GM10248 (cell line): ENCODE results near the gene IFITM1.
"Not testable (repeated sequence)": the region's sequence is repeated elsewhere in the genome, so short reads cannot be mapped to it uniquely, and the experiment has no call there.

Experiments
- CTCF ChIA-PET: fragments of 300-600 bp; sonication (Branson Sonifier 250); formaldehyde crosslinking; extraction: SDS; loops from one replicate; lab custom pipeline; 2021; ENCODE audit warnings: antibody characterized with exemption; lab: Yijun Ruan, JAX
- POLR2A ChIA-PET: fragments of 350-650 bp; sonication (Branson Sonifier 250); formaldehyde crosslinking; extraction: SDS; loops from one replicate; lab custom pipeline; 2020; ENCODE audit warnings: antibody characterized with exemption; lab: Yijun Ruan, JAX
- DNase-seq: peaks from one replicate; pipeline ENCODE4 v3.0.0; 2012; ENCODE audit errors: extremely low spot score
- CTCF ChIP-seq: IDR thresholded peaks from 2 replicates; pipeline ENCODE4 v1.5.1; 2012; ENCODE audit warnings: mild to moderate bottlenecking, low read depth; ENCODE audit errors: extremely low read depth, missing control alignments, control extremely low read depth

The IFITM1 gene

GRCh38 chr11:316891-317301 lies 3.1 kb downstream of the IFITM1 start:
- ChIA-PET POLR2A (interaction anchor here (1.5 kb wide), 1 partner anchor 37 kb away, joined by 3 read pairs; no protein-coding TSS in a partner anchor), CTCF (interaction anchor here (0.6 to 3.6 kb wide), 14 partner anchors 8 to 137 kb away, joined by 3 to 33 read pairs (median 4); partner anchors contain the start of genes BET1L and IFITM2)
- DNase-seq: no peak
- TF ChIP-seq CTCF: no peak

- ChIA-PET CTCF (interaction anchor here (0.6 to 3.6 kb wide), 12 partner anchors 9 to 136 kb away, joined by 3 to 33 read pairs (median 4); partner anchors contain the start of genes BET1L and IFITM2), POLR2A (interaction anchor here (0.6 to 1.5 kb wide), 2 partner anchors 21 to 36 kb away, joined by 3 to 4 read pairs; no protein-coding TSS in a partner anchor)
Observed at GRCh38 chr11:317668-318404, 4.0 kb downstream of the IFITM1 start.

GRCh38 chr11:318405-319120 lies 4.7 kb downstream of the IFITM1 start:
- not testable (repeated sequence) for DNase-seq

More at GRCh38 chr11:317668-318404, 4.0 kb downstream of the IFITM1 start:
- DNase-seq: not testable (repeated sequence)

GRCh38 chr11:319121-319887 lies 5.5 kb downstream of the IFITM1 start:
- DNase-seq, POLR2A ChIA-PET: not testable (repeated sequence)
- CTCF ChIA-PET: interaction anchor here (1.8 kb wide), 1 partner anchor 21 kb away, joined by 5 read pairs; no protein-coding TSS in a partner anchor

More at GRCh38 chr11:318405-319120, 4.7 kb downstream of the IFITM1 start:
- ChIA-PET POLR2A (interaction anchor here (0.6 kb wide), 1 partner anchor 20 kb away, joined by 4 read pairs; no protein-coding TSS in a partner anchor), CTCF (interaction anchor here (1.3 to 3.6 kb wide), 2 partner anchors 12 to 51 kb away, joined by 4 to 33 read pairs; partner anchors contain the start of gene IFITM2)

GRCh38 chr11:319888-320273 lies 6.0 kb downstream of the IFITM1 start:
- DNase-seq, POLR2A ChIA-PET: not testable (repeated sequence)
- CTCF ChIA-PET: interaction anchor here (1.8 kb wide), 1 partner anchor 20 kb away, joined by 5 read pairs; no protein-coding TSS in a partner anchor

- DNase-seq: no peak
- CTCF ChIA-PET: interaction anchor here (0.6 to 1.5 kb wide), 3 partner anchors 12 to 73 kb away, joined by 3 to 4 read pairs (median 3); no protein-coding TSS in a partner anchor
- POLR2A ChIA-PET: no interaction called here
- TF ChIP-seq CTCF: no peak
Observed at GRCh38 chr11:324156-324555, 10.3 kb downstream of the IFITM1 start.

GRCh38 chr11:324593-325517 lies 11.0 kb downstream of the IFITM1 start:
- DNase-seq, POLR2A ChIA-PET: not testable (repeated sequence)
- CTCF ChIA-PET: interaction anchor here (1.3 to 1.5 kb wide), 2 partner anchors 13 to 74 kb away, joined by 3 to 4 read pairs; no protein-coding TSS in a partner anchor

- DNase-seq: no peak
- TF ChIP-seq CTCF: no peak
- ChIA-PET POLR2A (no interaction called here), CTCF (interaction anchor here (1.5 to 2.1 kb wide), 3 partner anchors 14 to 76 kb away, joined by 3 to 5 read pairs (median 4); no protein-coding TSS in a partner anchor)
Observed at GRCh38 chr11:325796-326591, 12.2 kb downstream of the IFITM1 start.
